Upper lobe of left lung (tissue), 4 donors: ENCODE measurements around the gene PPP2R2B.

ENCODE experiments used
- EP300 ChIP-seq, 4 donors: sonication (generic); formaldehyde crosslinking; IDR thresholded peaks; one replicate each; pipeline ENCODE4 v1.5.1; 2017; ENCODE audit warnings: antibody characterized with exemption in 4 of 4, control low read depth in 2 of 4
- POLR2A ChIP-seq, 4 donors: fragments of 450-650 bp; IDR thresholded peaks; one replicate each; pipeline ENCODE4 v1.5.1; 2016 to 2017; ENCODE audit warnings: antibody characterized with exemption in 4 of 4, mild to moderate bottlenecking in 2 of 4
- TF ChIP-seq, protein P1 (sequence below), 6 experiments: fragments of 450-650 bp in 4 of 6; fragments of 200-600 bp in 2 of 6; sonication (generic) in 2 of 6; IDR thresholded peaks; one replicate each; pipeline ENCODE4 v1.5.1; 2016 to 2019; ENCODE audit warnings: antibody characterized with exemption in 6 of 6

DNA sequence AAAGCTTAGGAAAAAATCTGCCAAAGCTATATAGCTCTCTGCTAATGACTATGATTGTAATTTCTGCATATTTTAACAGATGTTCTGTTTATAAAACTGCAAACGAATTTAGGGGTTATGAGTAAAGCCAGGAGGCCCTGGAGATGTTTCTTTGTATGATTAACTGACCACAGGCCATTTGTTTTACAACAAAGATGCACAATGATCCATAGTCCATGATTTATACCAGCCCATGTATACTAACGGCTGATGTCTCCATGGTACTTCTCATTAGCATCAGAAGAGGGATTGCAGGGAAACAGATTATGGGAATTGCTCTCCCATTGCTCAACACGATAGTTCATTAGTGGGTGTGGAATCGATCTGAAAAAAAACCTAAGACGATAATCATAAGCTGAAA is 78.9 kb downstream of the PPP2R2B start:
- TF ChIP-seq EP300 (IDR thresholded peaks at IDR 0.05), result no peak
- TF ChIP-seq POLR2A (IDR thresholded peaks at IDR 0.05), result no peak
- TF ChIP-seq, protein P1, sequence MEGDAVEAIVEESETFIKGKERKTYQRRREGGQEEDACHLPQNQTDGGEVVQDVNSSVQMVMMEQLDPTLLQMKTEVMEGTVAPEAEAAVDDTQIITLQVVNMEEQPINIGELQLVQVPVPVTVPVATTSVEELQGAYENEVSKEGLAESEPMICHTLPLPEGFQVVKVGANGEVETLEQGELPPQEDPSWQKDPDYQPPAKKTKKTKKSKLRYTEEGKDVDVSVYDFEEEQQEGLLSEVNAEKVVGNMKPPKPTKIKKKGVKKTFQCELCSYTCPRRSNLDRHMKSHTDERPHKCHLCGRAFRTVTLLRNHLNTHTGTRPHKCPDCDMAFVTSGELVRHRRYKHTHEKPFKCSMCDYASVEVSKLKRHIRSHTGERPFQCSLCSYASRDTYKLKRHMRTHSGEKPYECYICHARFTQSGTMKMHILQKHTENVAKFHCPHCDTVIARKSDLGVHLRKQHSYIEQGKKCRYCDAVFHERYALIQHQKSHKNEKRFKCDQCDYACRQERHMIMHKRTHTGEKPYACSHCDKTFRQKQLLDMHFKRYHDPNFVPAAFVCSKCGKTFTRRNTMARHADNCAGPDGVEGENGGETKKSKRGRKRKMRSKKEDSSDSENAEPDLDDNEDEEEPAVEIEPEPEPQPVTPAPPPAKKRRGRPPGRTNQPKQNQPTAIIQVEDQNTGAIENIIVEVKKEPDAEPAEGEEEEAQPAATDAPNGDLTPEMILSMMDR (IDR thresholded peaks at IDR 0.05), result no peak
